ENCODE data around the gene DHX32.

The DHX32 gene

GRCh38 chr10:125802739-125803138 lies 78.4 kb downstream of the DHX32 start:
- Histone ChIP-seq H3K4me1 (ENCODE audit: insufficient read depth, poor library complexity, severe bottlenecking) (no peaks in the 10 kb centered on the region), H3K36me3 (ENCODE audit: low read depth) (peaks cover 18% of the 10 kb centered on the region), H3K27ac (ENCODE audit: poor library complexity, severe bottlenecking) (no peak overlapping the region), H3K27me3 (ENCODE audit: insufficient read depth, poor library complexity, severe bottlenecking) (no peaks in the 10 kb centered on the region), H3K4me3 (ENCODE audit: severe bottlenecking) (no peak overlapping the region), H3K9me3 (ENCODE audit: severe bottlenecking) (no peaks in the 10 kb centered on the region)
- DNase-seq (ENCODE audit: low spot score): no peak
- peak; percentile 17; the same call in 1 of the 3 replicates for ATAC-seq (ENCODE audit: low read depth)
- TF ChIP-seq CTCF (IDR thresholded peaks at IDR 0.05; ENCODE audit: poor library complexity, severe bottlenecking): no peak

GRCh38 chr10:125802131-125802530 lies 79.0 kb downstream of the DHX32 start:
- ATAC-seq (ENCODE audit: low read depth) (no peak), DNase-seq (ENCODE audit: low spot score) (no peak)
- Histone ChIP-seq H3K36me3 (ENCODE audit: low read depth) (peaks cover 17% of the 10 kb centered on the region), H3K4me1 (ENCODE audit: insufficient read depth, poor library complexity, severe bottlenecking) (no peaks in the 10 kb centered on the region), H3K27me3 (ENCODE audit: insufficient read depth, poor library complexity, severe bottlenecking) (no peaks in the 10 kb centered on the region), H3K9me3 (ENCODE audit: severe bottlenecking) (no peaks in the 10 kb centered on the region), H3K27ac (ENCODE audit: poor library complexity, severe bottlenecking) (no peak overlapping the region), H3K4me3 (ENCODE audit: severe bottlenecking) (no peak overlapping the region)
- TF ChIP-seq CTCF (IDR thresholded peaks at IDR 0.05; ENCODE audit: poor library complexity, severe bottlenecking): no peak

- no peak for ATAC-seq (ENCODE audit: low read depth)
- H3K36me3 ChIP-seq (ENCODE audit: low read depth): peaks cover 11% of the 10 kb centered on the region
Measured at GRCh38 chr10:125801574-125801973, 79.5 kb downstream of the DHX32 start.

GRCh38 chr10:125799451-125800182 lies 81.5 kb downstream of the DHX32 start:
- no peaks in the 10 kb centered on the region for H3K9me3 ChIP-seq (ENCODE audit: severe bottlenecking)
- TF ChIP-seq CTCF (IDR thresholded peaks at IDR 0.05; ENCODE audit: poor library complexity, severe bottlenecking): no peak
- no peaks in the 10 kb centered on the region; the same call in 1 of the 2 replicates for H3K36me3 ChIP-seq (ENCODE audit: low read depth)
- H3K4me3 ChIP-seq (ENCODE audit: severe bottlenecking): no peak overlapping the region
- no peak for DNase-seq (ENCODE audit: low spot score)
- no peaks in the 10 kb centered on the region for H3K4me1 ChIP-seq (ENCODE audit: insufficient read depth, poor library complexity, severe bottlenecking)
- no peak for ATAC-seq (ENCODE audit: low read depth)
- H3K27ac ChIP-seq (ENCODE audit: poor library complexity, severe bottlenecking): no peak overlapping the region
- H3K27me3 ChIP-seq (ENCODE audit: insufficient read depth, poor library complexity, severe bottlenecking): no peaks in the 10 kb centered on the region

More at GRCh38 chr10:125801574-125801973, 79.5 kb downstream of the DHX32 start:
- no peak overlapping the region for H3K27ac ChIP-seq (ENCODE audit: poor library complexity, severe bottlenecking)
- H3K9me3 ChIP-seq (ENCODE audit: severe bottlenecking): no peaks in the 10 kb centered on the region
- DNase-seq (ENCODE audit: low spot score): no peak
- no peak overlapping the region for H3K4me3 ChIP-seq (ENCODE audit: severe bottlenecking)
- no peak for TF ChIP-seq CTCF (IDR thresholded peaks at IDR 0.05; ENCODE audit: poor library complexity, severe bottlenecking)
- H3K27me3 ChIP-seq (ENCODE audit: insufficient read depth, poor library complexity, severe bottlenecking): no peaks in the 10 kb centered on the region
- H3K4me1 ChIP-seq (ENCODE audit: insufficient read depth, poor library complexity, severe bottlenecking): no peaks in the 10 kb centered on the region

- Histone ChIP-seq H3K36me3 (ENCODE audit: low read depth) (peaks cover 10% of the 10 kb centered on the region), H3K27ac (ENCODE audit: poor library complexity, severe bottlenecking) (no peak overlapping the region), H3K9me3 (ENCODE audit: severe bottlenecking) (no peaks in the 10 kb centered on the region), H3K27me3 (ENCODE audit: insufficient read depth, poor library complexity, severe bottlenecking) (no peaks in the 10 kb centered on the region), H3K4me1 (ENCODE audit: insufficient read depth, poor library complexity, severe bottlenecking) (no peaks in the 10 kb centered on the region), H3K4me3 (ENCODE audit: severe bottlenecking) (no peak overlapping the region)
- ATAC-seq (ENCODE audit: low read depth) (no peak), DNase-seq (ENCODE audit: low spot score) (no peak)
- TF ChIP-seq CTCF (IDR thresholded peaks at IDR 0.05; ENCODE audit: poor library complexity, severe bottlenecking): no peak
Measured at GRCh38 chr10:125797994-125798662, 83.0 kb downstream of the DHX32 start.

All from RWPE2 (cell line).